ENCODE results near the gene UBQLN4. TPM values are rescaled to one million over a fixed set of nuclear protein-coding genes. Genes with fewer than 3 reads are reported as not detected.
A peak's percentile ranks its signal among the peaks of the same experiment; 100 is the strongest.

The UBQLN4 gene
- polyA plus RNA-seq, 3 donors, result 2.3 to 15.9 (median 2.9) TPM

- TF ChIP-seq, protein P1, sequence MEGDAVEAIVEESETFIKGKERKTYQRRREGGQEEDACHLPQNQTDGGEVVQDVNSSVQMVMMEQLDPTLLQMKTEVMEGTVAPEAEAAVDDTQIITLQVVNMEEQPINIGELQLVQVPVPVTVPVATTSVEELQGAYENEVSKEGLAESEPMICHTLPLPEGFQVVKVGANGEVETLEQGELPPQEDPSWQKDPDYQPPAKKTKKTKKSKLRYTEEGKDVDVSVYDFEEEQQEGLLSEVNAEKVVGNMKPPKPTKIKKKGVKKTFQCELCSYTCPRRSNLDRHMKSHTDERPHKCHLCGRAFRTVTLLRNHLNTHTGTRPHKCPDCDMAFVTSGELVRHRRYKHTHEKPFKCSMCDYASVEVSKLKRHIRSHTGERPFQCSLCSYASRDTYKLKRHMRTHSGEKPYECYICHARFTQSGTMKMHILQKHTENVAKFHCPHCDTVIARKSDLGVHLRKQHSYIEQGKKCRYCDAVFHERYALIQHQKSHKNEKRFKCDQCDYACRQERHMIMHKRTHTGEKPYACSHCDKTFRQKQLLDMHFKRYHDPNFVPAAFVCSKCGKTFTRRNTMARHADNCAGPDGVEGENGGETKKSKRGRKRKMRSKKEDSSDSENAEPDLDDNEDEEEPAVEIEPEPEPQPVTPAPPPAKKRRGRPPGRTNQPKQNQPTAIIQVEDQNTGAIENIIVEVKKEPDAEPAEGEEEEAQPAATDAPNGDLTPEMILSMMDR (IDR thresholded peaks at IDR 0.05), result no peak
- intact Hi-C loops (cut with micrococcal nuclease), result loop anchor here in 1 of 2 donors (10.0 kb wide), 1 partner anchor 55 kb away; the partner anchor contains the start of gene RAB25
- peaks cover 53% of the 10 kb centered on the region for H4K20me1 ChIP-seq (ENCODE audit: insufficient read depth, low read length)
- H3K79me2 ChIP-seq (ENCODE audit: insufficient read depth, low read length), result peaks cover 10% of the 10 kb centered on the region
- no peak overlapping the region for H3K9ac ChIP-seq (ENCODE audit: insufficient read depth, low read length, poor library complexity, severe bottlenecking)
- no peak overlapping the region for H2AFZ ChIP-seq (ENCODE audit: insufficient read depth, low read depth, low read length, poor library complexity, severe bottlenecking)
- no peaks in the 10 kb centered on the region for H3K4me1 ChIP-seq (ENCODE audit: control insufficient read depth in 1 of 2, insufficient read depth in 2 of 2, low read length in 2 of 2)
- H3K4me2 ChIP-seq (replicated peaks; ENCODE audit: extremely low read depth, low read length, poor library complexity, severe bottlenecking), result no peak overlapping the region
- WGBS (ENCODE audit: insufficient coverage), result 83% methylated on average over 2 of the region's 3 CpGs
- DNase-seq, result no peak
- H3K4me1 Mint-ChIP-seq, result no peaks in the 10 kb centered on the region
- no peaks in the 10 kb centered on the region for H3K27me3 Mint-ChIP-seq (ENCODE audit: low read depth in 3 of 3)
- H3K9me3 Mint-ChIP-seq, result no peaks in the 10 kb centered on the region
- peak overlapping the region in 1 of 2 donors; percentile 0 for H3K27ac ChIP-seq (ENCODE audit: low read depth in 1 of 2, low read length in 2 of 2)
- no peaks in the 10 kb centered on the region for H3K27me3 ChIP-seq (ENCODE audit: control insufficient read depth in 2 of 2, insufficient read depth in 2 of 2, low read length in 2 of 2)
- H3K27ac Mint-ChIP-seq, result peak overlapping the region in 3 of 7 donors; percentile 25 to 58 (median 45)
- no peak overlapping the region for H3K4me3 ChIP-seq (replicated peaks in 1 of 3; ENCODE audit: low read depth in 2 of 3, low read length in 3 of 3)
- H3K36me3 Mint-ChIP-seq, result peaks cover 64 to 80% of the 10 kb centered on the region in 2 donors
- peaks cover 63 to 70% of the 10 kb centered on the region in 2 donors for H3K36me3 ChIP-seq (replicated peaks in 1 of 2; ENCODE audit: control insufficient read depth in 1 of 2, insufficient read depth in 2 of 2, low read length in 2 of 2)
- no peak overlapping the region for H3K4me3 Mint-ChIP-seq
- no peaks in the 10 kb centered on the region for H3K9me3 ChIP-seq (replicated peaks in 1 of 2; ENCODE audit: control insufficient read depth in 1 of 2, insufficient read depth in 1 of 2, low read length in 2 of 2)
Observed at GRCh38 chr1:156009404-156009803, 44.2 kb downstream of the UBQLN4 start.

DNA sequence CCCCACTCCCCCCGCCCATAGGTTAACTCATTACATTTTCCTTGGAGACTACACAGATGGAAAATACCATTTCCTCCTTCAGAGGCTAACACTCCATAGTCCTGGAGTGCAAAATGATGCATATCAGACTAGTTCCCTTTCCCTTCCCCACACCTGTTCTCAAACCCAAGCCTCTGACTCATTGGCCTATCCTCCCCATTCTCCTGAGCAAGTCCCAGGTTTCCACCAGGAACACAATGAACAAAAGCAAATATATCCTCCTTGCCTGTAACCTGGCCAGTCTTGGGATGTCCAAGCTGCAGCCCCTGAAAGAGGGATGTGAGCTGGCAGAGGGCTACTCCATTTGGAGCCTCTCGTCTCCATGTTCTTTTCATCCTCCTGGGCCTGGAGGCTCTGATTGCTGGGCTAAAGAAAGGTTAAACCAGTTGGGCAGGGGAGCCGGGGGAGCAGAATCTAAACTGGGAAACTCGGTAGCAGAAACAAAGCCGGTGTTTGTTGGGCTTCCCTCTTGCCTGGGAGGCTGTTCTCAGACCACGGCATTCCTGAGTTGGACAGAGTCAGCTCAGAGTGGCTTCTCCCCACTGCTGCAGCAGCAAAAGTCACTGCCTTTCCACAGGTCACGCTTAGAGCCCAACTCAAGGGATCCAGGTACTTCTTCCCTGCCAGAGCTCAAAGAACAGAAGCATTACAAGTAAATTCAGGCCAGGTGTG lies 46.8 kb downstream of the UBQLN4 start:
- Histone ChIP-seq H3K79me2 (ENCODE audit: insufficient read depth, low read length) (no peaks in the 10 kb centered on the region), H3K4me1 (ENCODE audit: control insufficient read depth in 1 of 2, insufficient read depth in 2 of 2, low read length in 2 of 2) (peaks cover 2 to 6% of the 10 kb centered on the region in 2 donors), H3K27me3 (ENCODE audit: control insufficient read depth in 2 of 2, insufficient read depth in 2 of 2, low read length in 2 of 2) (no peaks in the 10 kb centered on the region), H3K9me3 (replicated peaks in 1 of 2; ENCODE audit: control insufficient read depth in 1 of 2, insufficient read depth in 1 of 2, low read length in 2 of 2) (no peaks in the 10 kb centered on the region), H3K4me2 (replicated peaks; ENCODE audit: extremely low read depth, low read length, poor library complexity, severe bottlenecking) (no peak overlapping the region), H4K20me1 (ENCODE audit: insufficient read depth, low read length) (peaks cover 28% of the 10 kb centered on the region), H3K4me3 (replicated peaks in 1 of 3; ENCODE audit: low read depth in 2 of 3, low read length in 3 of 3) (no peak overlapping the region), H2AFZ (ENCODE audit: insufficient read depth, low read depth, low read length, poor library complexity, severe bottlenecking) (no peak overlapping the region), H3K36me3 (replicated peaks in 1 of 2; ENCODE audit: control insufficient read depth in 1 of 2, insufficient read depth in 2 of 2, low read length in 2 of 2) (peaks cover 41 to 44% of the 10 kb centered on the region in 2 donors), H3K9ac (ENCODE audit: insufficient read depth, low read length, poor library complexity, severe bottlenecking) (no peak overlapping the region), H3K27ac (ENCODE audit: low read depth in 1 of 2, low read length in 2 of 2) (no peak overlapping the region)
- intact Hi-C loops (cut with micrococcal nuclease), result loop anchor here in 1 of 2 donors (10.0 kb wide), 1 partner anchor 58 kb away; the partner anchor contains the start of gene RAB25
- TF ChIP-seq, protein P1 (IDR thresholded peaks at IDR 0.05), result no peak
- H3K4me3 Mint-ChIP-seq, result no peak overlapping the region
- H3K9me3 Mint-ChIP-seq, result no peaks in the 10 kb centered on the region
- H3K36me3 Mint-ChIP-seq, result peaks cover 41 to 55% of the 10 kb centered on the region in 2 donors
- 95% methylated on average over 6 of the region's 7 CpGs for WGBS (ENCODE audit: insufficient coverage)
- DNase-seq, result no peak
- H3K27ac Mint-ChIP-seq, result peak overlapping the region in 4 of 7 donors; percentile 42 to 73 (median 65)
- peaks cover 5% of the 10 kb centered on the region for H3K4me1 Mint-ChIP-seq
- H3K27me3 Mint-ChIP-seq (ENCODE audit: low read depth in 3 of 3), result peaks cover 0 to 1% (median 0%) of the 10 kb centered on the region in 3 donors
